HG03045 (cell line): ENCODE results near the gene APP.

Source experiments
- ATAC-seq: cut with Tn5 transposase; IDR thresholded peaks from one replicate; pipeline ENCODE4 v1.9.1; 2021; ENCODE audit warnings: mild to moderate bottlenecking, moderate library complexity; ENCODE audit not compliant: unreplicated experiment

Gene APP

GRCh38 chr21:25842925-25843324 lies 327.6 kb downstream of the APP start:
- no peak for ATAC-seq

GRCh38 chr21:25838809-25839208 lies 331.8 kb downstream of the APP start:
- ATAC-seq = no peak

- no peak for ATAC-seq
These were observed 332.9 kb downstream of the APP start for GRCh38 chr21:25837533-25838265.

GRCh38 chr21:25836396-25836795 lies 334.2 kb downstream of the APP start:
- no peak for ATAC-seq

GRCh38 chr21:25834381-25834780 lies 336.2 kb downstream of the APP start:
- no peak for ATAC-seq

- no peak for ATAC-seq
These were observed 339.1 kb downstream of the APP start for GRCh38 chr21:25831300-25831960.
